A673 (cell line): ENCODE measurements around the gene SLC6A20.

ENCODE experiments used
- CTCF ChIP-seq: fragments of 300-800, 200-600 bp; sonication (generic); conservative IDR thresholded peaks from 2 replicates; pipeline ENCODE4 v1.5.1; 2017; ENCODE audit warnings: low read depth, mild to moderate bottlenecking, antibody characterized with exemption, low read length, moderate library complexity, mixed read lengths
- EZH2 ChIP-seq: fragments of 200-600 bp; sonication (generic); IDR thresholded peaks from 2 replicates; pipeline ENCODE4 v1.6.1; 2017; ENCODE audit warnings: borderline replicate concordance, low read depth, mild to moderate bottlenecking, mixed read lengths, antibody characterized with exemption, low read length; ENCODE audit not compliant: poor library complexity, severe bottlenecking

- no peak for TF ChIP-seq EZH2
- no peak for TF ChIP-seq CTCF
Observed at GRCh38 chr3:45778761-45779201, 17.6 kb downstream of the SLC6A20 start.
